RWPE1 (cell line): Measurements from ENCODE around the gene ELOVL1.

ENCODE experiments used
- CTCF ChIA-PET: fragments of 350-600 bp; sonication (Branson Sonifier 250); formaldehyde crosslinking; extraction: SDS; loops from one replicate; lab custom pipeline; 2021; lab: Yijun Ruan, JAX
- POLR2A ChIA-PET: fragments of 400-600 bp; formaldehyde crosslinking; extraction: SDS; loops from one replicate; lab custom pipeline; 2020; ENCODE audit warnings: antibody characterized with exemption; ENCODE audit not compliant: low non-redundant PET; lab: Yijun Ruan, JAX
- DNase-seq: peaks from one replicate; pipeline ENCODE4 v3.0.0; 2012; ENCODE audit warnings: low spot score
- H3K27ac ChIP-seq: fragments of 450-650 bp; 2 replicates; pipeline ENCODE4 v1.5.1; 2017
- CTCF ChIP-seq: fragments of 450-650 bp; conservative IDR thresholded peaks from 2 replicates; pipeline ENCODE4 v1.5.1; 2017; ENCODE audit warnings: low read depth, mild to moderate bottlenecking

Gene ELOVL1

GRCh38 chr1:43339584-43340232 lies 28.1 kb downstream of the ELOVL1 start:
- DNase-seq, result no peak
- H3K27ac ChIP-seq, result no peak overlapping the region
- POLR2A ChIA-PET, result no interaction called here
- CTCF ChIA-PET, result no interaction called here
- no peak for TF ChIP-seq CTCF

GRCh38 chr1:43338001-43338400 lies 29.8 kb downstream of the ELOVL1 start:
- ChIA-PET CTCF (no interaction called here), POLR2A (no interaction called here)
- no peak overlapping the region for H3K27ac ChIP-seq
- no peak for DNase-seq
- no peak for TF ChIP-seq CTCF

GRCh38 chr1:43337588-43337987 lies 30.2 kb downstream of the ELOVL1 start, which contains the start of gene MPL:
MPL (plus strand) TSS chr1:43337818; CDS start chr1:43337849, 31 bp downstream.
- no peak for DNase-seq
- ChIA-PET POLR2A (no interaction called here), CTCF (no interaction called here)
- no peak for TF ChIP-seq CTCF
- no peak within 1 kb of the TSS for H3K27ac ChIP-seq

- no peak for TF ChIP-seq CTCF
- POLR2A ChIA-PET, result no interaction called here
- no peak for DNase-seq
- CTCF ChIA-PET, result interaction anchor here (0.6 to 0.7 kb wide), 2 partner anchors 35 to 1561 kb away, joined by 3 to 5 read pairs; no protein-coding TSS in a partner anchor
- H3K27ac ChIP-seq, result no peak overlapping the region
These were observed 33.2 kb downstream of the ELOVL1 start for GRCh38 chr1:43334453-43335205.

GRCh38 chr1:43331688-43332087 lies 36.1 kb downstream of the ELOVL1 start:
- no peak for TF ChIP-seq CTCF
- CTCF ChIA-PET, result no interaction called here
- POLR2A ChIA-PET, result no interaction called here
- no peak for DNase-seq
- H3K27ac ChIP-seq, result no peak overlapping the region

GRCh38 chr1:43329995-43330751 lies 37.6 kb downstream of the ELOVL1 start:
- no peak overlapping the region for H3K27ac ChIP-seq
- ChIA-PET POLR2A (no interaction called here), CTCF (no interaction called here)
- peak; percentile 38 for DNase-seq
- no peak for TF ChIP-seq CTCF
